NOMO-1 treated with dmso at 0.1 percent for 144 hours (cell line): Measurements from ENCODE around the gene ABCG1.
"Not testable (repeated sequence)": the region's sequence is repeated elsewhere in the genome, so short reads cannot be mapped to it uniquely, and the experiment has no call there.

ENCODE experiments used
- DNase-seq: peaks from one replicate; lab custom pipeline; 2025; ENCODE audit not compliant: unreplicated experiment; lab: John Stamatoyannopoulos, UW

The ABCG1 gene

DNA sequence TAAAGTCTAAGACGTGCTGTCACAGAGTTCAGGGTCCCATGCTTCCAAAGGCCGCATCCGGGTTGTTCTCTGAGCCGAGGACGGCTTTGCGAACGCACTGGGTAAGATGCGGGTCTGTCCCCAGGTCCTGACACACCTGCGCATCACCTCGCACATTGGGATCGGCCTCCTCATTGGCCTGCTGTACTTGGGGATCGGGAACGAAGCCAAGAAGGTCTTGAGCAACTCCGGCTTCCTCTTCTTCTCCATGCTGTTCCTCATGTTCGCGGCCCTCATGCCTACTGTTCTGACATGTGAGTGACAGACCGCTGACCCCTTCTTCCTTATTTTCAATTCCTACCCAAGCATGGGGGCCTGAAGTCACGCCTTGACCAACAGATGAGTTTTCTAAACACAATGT, 71.0 kb downstream of the ABCG1 start:
- peak; percentile 6 for DNase-seq

DNA sequence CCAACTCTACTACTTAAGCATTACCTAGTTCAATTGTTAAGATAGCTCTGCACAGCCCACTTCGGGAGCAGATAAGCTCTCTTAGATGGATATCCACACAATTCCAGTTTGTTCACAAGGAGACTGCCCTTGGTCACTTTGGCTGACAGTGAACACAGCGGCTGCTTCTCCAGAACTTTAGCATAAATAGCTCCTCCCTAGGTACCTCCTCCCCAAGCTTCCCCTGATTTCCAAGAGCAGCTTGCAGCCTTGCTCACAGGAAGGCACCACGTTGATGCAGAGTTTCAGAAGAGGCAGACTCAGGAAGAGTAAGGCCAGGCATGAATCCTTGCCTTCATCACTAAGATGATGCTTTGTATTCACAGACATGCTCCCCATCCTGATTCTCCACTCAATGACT, 71.6 kb downstream of the ABCG1 start:
- no peak for DNase-seq

DNA sequence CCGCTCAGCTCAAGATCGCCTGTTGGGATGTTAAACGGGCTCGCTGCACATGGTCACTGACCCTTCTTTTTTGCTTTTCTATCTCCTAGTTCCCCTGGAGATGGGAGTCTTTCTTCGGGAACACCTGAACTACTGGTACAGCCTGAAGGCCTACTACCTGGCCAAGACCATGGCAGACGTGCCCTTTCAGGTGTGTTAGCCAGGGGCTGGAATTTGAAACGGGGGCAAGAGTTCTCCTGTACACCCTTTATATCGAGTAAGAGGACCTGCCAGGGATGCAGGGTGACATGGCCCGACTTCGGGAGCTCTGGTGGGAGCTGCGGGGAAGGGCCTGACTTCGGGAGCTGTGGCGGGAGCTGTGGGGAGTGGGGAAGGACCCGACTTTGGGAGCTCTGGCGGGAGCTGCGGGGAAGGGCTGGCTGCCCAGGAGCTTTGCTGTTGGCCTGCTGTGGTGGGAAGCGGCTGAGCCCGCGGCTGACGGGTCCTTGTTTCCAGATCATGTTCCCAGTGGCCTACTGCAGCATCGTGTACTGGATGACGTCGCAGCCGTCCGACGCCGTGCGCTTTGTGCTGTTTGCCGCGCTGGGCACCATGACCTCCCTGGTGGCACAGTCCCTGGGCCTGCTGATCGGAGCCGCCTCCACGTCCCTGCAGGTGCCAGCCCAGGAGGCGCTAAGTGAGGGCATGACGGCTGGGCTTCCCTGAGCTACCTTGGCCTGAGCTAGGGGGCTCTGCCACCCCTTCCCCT, 72.2 kb downstream of the ABCG1 start:
- no peak for DNase-seq

DNA sequence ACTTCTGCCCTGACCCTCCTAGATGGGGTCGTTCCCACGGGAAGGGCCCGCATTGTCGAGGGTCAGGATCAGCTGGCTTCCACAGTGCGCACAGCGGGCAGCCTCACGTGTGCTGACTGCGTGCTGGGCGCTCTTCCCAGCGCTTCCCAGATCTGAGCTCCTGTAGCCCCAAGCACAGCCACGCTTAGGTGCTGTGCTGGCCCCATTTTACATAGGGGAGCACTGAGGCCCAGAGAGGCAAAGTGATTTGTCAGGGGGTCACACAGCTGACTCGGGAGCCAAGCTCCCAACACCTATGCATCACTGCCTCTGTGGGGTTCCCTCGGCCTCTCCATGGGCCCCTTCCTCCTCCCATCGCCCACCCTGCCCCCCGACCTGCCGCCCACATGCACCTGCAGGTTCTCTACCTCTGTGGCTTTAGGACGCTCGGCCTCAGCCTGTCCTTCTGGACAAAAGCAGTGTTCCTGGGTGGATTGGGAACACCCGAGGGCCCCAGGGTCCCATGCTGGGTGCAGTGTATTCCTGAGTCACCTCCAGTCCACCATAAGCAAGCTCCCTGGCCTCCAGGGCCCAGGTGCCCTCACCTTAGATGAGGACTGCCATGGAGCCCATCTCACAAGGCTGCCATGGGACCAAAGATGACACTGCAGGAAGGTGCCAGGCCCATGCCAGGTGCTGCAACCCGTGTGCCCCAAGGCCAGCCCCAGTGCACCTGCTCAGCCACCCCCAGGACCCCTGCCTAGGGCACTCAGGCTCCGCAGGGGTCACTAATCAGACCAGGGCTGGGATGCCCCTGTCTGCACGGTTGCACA, 73.0 kb downstream of the ABCG1 start:
- no peak for DNase-seq

DNA sequence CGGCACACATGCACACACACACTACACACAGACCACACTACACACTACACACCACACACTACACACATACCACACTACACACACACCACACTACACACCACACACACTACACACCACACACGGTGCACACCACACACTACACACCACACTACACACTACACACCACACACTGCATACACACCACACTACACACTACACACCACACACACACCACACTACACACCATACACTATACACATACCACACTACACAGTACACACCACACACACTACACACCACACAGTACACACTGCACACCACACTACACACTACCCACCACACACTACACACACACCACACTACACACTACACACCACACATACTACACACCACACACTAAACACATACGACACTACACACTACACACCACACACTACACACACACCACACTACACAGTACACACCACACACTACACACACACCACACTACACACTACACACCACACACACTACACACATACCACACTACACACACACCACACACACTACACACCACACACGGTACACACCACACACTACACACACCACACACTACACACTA, 73.7 kb downstream of the ABCG1 start:
- DNase-seq: not testable (repeated sequence)

DNA sequence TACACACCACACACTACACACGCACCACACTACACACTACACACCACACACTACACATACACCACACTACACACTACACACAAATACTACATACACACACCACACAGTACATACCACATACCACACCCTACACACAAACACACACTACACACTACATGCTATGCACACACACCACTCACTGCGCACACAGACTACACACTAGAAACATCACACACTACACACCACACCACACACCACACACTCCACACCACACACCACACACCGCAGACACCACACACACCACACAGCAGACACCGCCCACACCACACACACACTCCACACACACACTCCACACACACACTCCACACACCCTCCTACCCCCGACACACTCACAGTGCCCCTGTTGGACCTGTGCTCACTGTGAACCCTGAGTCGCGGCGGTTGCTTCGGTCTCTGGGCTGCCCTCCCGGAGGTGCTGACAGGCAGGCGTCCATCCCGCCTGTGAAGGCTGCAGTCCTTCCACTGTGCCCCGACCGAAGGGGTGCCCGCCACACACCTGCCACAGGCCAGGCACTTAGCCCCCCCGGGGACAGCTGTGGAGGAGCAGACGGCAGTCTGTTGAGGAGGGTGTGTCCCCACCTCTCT, 74.8 kb downstream of the ABCG1 start:
- DNase-seq: no peak

DNA sequence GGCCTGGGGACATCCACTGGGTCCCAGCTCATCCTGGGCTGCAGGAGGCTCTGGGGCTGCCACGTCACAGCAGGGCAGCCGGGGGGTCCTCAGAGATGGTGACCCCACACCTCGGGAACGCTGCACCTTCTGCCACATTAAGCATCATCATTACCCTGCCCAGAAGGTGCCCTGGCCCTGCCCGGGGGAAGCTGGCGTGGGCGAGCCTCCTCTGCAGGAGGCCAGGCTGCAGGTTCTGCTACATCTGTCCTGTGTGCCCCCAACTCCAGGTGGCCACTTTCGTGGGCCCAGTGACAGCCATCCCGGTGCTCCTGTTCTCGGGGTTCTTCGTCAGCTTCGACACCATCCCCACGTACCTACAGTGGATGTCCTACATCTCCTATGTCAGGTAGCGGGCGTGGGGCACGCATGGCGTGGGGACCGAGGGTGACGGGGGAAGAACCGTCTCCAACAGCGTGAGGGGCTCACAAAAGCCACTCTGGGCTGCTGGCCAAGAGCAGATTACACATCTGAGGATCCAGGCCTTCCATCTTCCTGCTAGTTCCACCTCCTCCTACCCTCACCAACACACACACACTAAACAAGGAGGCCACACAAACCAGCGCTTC, 75.4 kb downstream of the ABCG1 start:
- DNase-seq: no peak

DNA sequence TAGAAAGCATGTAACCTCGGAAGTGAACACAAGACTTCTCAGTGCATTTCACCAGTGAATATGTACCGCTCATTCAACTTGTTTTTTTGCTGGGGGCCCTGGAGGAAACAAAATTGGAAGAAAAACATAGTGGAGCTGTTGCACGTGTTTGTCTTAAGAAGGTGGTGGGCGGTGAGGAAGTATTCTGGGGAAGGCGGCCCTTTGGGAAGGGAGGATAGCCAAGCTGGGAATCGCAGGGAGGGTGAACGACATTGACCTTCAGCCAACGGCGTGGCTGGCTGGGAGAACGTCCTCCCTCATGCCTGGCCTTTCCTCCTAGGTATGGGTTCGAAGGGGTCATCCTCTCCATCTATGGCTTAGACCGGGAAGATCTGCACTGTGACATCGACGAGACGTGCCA, 76.9 kb downstream of the ABCG1 start:
- no peak for DNase-seq

DNA sequence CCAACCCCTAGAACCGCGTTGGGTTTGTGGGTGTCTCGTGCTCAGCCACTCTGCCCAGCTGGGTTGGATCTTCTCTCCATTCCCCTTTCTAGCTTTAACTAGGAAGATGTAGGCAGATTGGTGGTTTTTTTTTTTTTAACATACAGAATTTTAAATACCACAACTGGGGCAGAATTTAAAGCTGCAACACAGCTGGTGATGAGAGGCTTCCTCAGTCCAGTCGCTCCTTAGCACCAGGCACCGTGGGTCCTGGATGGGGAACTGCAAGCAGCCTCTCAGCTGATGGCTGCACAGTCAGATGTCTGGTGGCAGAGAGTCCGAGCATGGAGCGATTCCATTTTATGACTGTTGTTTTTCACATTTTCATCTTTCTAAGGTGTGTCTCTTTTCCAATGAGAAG, 77.6 kb downstream of the ABCG1 start:
- DNase-seq: no peak

DNA sequence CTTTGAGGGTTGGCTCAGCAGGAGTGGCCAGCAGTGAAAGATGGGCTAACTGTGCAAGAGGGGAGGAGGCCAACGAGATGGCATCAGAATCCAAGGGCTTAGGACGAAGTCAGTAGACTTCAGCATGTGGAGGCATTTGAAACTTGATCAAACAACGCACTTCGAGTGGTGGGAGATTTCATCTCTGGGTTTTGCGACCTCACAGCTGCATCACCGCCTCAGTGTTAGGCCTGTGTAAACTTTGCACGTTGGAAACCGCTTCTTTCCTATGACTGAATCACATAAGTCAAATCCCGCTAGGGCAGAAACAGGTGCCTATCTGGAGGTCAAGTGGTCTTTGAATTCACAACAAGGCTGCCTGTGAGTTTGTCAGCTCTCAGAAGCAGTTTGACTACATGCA, 78.4 kb downstream of the ABCG1 start:
- no peak for DNase-seq

DNA sequence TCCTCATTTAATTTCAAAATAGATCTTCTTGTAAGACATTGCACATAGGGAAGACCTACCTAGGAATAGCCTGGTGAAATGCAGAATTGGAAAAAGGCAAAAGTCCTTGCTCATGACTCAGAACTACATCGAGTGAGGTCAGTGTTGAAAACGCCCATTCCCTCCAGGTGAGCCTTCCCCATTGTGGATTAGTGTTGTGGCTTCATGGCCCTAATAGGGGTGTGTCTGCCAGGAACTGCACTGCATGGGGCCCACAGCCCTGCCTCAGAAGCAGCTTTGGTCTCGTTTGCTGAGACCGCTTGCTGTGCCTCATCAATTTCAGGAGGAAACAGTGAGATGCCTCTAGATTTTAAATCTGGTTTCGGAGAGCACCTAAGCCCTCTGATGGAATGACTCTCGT, 79.3 kb downstream of the ABCG1 start:
- DNase-seq: no peak

DNA sequence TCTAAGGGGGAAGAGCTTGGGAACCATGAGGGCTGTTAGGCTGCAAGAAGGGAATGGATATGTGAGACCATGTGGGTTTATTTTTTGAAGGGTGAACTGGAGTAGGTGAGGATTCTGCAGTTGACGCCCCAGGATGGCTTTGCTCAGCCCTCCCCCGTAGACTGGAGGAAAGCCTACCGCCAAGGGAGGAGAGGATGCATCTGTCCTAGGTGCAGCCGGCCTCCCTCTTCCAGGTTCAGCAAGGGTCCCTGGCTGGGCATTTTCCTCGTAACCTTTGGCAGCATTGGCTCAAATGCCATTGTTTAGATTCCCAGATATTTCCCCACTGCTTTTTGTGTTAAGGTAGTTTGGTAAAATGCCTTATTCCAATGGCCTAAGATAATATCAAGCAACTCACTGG, 79.7 kb downstream of the ABCG1 start:
- no peak for DNase-seq

DNA sequence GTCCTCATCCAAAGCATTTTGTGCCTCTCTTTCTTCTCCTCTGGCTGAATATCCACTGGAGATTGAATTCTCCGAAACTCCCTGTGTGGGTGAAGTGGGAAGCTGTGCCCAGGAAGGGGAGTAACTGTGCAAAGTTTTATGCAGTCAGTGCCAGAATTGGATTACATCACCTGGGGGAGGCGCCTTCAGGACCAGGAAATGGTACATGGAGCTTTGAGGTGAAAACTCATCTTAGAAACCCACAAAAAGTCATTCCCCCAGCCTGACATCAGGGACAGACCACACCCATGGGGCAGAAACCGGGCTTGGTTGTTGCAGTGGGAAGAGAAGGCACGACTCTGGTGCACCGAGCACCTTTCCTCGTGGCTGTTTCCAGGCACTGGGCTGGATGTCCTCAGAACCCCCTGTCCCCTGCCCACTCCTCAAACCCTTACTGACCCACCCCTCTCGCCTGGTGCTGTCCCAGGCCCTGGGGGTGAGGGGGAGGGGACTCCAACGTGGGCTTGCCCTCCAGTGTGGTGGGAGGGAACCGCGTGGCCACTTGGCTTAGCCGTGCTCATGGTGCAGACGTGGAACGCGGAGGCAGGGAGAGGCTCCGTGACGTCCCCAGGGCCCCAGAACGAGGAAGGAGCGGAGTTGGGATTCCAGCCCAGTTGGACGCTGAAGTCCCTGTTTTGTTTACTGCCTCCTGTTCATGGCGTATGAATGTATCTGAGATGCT, 80.5 kb downstream of the ABCG1 start:
- DNase-seq: no peak

DNA sequence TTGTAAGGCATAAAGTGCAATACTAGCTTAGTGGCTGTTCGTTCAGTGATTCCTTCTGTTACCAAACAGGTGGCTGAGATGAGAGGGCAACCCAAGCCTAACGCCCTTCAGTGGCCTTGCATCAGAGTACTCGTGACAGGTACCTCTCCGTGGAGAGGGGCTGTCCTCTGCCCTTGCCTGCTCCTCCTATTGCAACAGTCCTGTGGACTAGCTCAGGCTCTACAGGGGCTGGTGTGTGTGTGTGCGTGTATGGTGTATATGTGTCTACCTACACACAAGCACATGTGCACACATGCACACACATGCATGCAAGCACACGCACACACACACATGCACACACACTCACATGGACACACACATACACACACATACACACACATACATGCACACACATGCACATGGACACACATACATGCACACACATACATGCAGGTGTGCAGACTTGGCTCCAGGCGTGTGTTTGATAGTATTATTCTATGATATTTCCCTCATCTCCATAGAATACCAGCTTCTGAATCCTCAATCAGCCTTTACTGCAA, 81.2 kb downstream of the ABCG1 start:
- DNase-seq: no peak

DNA sequence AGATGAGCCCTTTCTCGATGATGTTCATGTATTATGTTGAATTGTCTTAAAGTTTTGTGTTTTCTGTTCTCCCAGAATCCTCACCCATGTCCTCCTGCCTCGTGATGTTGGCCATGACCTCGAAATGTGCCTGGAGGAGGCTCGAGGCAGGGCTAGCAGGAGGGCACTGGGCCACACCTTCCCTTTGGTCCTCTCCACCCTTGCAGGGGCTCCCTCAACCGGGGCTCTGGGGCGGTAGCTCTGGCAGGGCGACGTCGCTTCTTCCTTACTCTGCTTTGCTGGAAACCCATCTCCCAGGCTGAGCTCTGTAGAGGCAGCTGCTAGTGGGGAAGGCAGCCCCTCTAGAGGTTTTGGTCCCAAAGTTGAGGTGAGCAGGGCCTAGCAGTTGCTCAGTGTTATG, 82.0 kb downstream of the ABCG1 start:
- DNase-seq: no peak

DNA sequence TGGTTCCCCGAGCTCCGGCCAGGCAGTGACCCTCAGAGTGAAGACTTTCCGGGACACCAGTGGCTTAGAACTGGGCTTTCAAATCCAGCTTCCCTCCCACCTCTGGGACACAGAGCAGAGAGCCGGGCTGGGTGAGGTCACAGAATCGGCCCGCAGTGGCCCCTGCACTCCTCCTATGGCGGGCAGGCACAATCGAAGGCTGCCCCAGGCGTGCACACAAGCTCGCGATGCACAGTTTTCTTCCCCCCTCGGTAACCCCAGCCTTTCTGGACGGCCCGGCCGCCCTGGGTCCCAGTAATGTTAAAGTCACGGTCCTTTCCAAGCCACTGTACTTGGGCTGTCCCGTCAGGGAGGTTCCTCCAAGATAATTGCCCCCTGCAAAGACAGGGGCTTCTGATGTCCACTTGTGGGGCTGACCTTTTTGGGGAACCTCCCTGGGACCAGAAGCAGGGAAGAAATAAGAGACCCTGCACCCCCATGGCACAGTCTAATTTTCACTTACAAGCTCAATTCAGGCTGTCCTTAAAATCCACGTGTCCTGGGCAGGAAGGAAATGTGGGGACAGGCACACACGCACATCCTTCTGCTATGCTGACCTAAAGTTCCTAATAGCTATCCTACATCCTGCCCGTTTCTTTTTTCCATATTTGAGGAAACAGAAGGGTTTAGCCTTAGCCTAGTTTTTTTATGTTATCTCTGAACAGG, 82.6 kb downstream of the ABCG1 start:
- DNase-seq: no peak

DNA sequence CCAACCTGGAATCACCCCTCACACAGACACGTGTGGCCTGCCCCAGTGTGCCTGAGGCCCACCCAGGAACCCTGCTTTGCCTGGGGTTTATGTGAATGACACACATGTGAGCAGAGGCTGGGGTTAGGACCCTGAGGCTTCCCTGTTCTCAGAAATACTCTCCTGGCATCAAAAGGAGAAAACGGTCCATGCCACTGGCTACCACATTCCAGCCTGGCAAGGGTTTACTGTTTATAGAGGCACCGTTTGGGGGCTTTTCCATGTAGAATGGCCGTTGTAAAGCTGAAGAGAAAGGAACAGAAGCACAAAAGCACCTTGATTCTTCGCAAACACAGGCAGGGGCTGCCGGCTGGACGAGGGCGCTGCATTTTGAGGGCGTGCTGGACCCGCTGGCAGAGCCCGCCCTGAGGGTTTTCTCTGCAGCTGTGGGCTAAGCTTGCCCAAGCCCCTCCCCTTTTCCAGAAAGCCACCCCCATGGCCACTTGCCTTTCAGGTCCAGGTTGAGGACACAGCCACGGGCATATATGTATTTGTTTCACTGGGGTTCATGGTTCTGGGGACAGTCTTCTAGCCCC, 83.2 kb downstream of the ABCG1 start:
- no peak for DNase-seq

DNA sequence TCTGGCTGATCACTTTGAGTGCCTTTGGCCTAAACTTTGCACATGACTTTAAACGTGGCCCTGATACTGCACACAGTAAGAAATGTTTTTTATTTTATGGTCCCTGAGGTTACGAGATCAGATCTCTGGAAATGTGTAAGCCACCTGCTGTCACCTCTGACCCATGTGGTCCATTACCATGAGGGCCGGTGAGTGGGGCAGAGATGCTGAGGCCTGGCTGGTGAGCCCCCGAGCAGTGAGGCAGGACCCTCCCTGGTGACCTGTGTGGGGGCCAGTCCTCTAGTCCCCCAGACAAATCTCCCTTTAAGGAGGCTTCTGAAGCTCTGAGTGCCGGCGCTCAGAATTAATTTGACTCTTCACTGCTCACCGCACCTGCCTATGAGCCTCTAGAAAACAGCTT, 83.9 kb downstream of the ABCG1 start:
- no peak for DNase-seq

DNA sequence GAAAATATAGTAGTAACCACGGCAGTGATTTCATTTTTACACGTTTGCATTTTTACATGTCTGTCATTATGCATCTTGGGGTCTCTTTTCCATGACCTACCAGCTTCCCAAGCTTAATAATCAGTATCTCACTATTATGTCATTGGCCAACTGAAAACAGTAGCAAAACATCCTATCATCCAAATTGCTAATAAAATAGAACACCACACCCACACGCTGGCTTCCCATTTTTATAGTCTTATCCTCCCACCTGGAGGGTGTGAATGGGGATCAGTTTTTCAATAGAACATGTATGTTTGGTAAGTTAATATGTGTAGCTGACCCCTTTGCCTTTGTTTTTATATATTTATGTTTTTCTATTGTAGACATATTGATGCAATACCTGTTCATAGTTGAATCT, 84.5 kb downstream of the ABCG1 start:
- no peak for DNase-seq
